Trophoblast cell (in vitro differentiated cells and primary cell): ENCODE data around the gene ENDOG.

ENCODE experiments used
- DNase-seq, 2 donors: peaks; one replicate each; pipeline ENCODE4 v3.0.0-alpha.2; 2016
- H2AFZ ChIP-seq: 2 replicates; pipeline ENCODE4 v1.6.1; 2013; ENCODE audit warnings: low read length, moderate library complexity, mild to moderate bottlenecking; ENCODE audit not compliant: insufficient read depth, poor library complexity
- H2AK5ac ChIP-seq: 2 replicates; pipeline ENCODE4 v1.6.1; 2013; ENCODE audit warnings: mild to moderate bottlenecking, low read length
- H2BK120ac ChIP-seq: 2 replicates; pipeline ENCODE4 v1.6.1; 2013; ENCODE audit warnings: low read length, mild to moderate bottlenecking, moderate library complexity; ENCODE audit not compliant: insufficient read depth, poor library complexity
- H2BK12ac ChIP-seq: 2 replicates; pipeline ENCODE4 v1.6.1; 2013; ENCODE audit warnings: mild to moderate bottlenecking, low read length, moderate library complexity
- H2BK5ac ChIP-seq: 2 replicates; pipeline ENCODE4 v1.6.1; 2013; ENCODE audit warnings: low read length, low read depth, moderate library complexity, mild to moderate bottlenecking; ENCODE audit not compliant: poor library complexity
- H3K14ac ChIP-seq: 2 replicates; pipeline ENCODE4 v1.6.1; 2013; ENCODE audit warnings: mild to moderate bottlenecking, low read length
- H3K18ac ChIP-seq: 2 replicates; pipeline ENCODE4 v1.6.1; 2013; ENCODE audit warnings: mild to moderate bottlenecking, low read length
- H3K23ac ChIP-seq: 2 replicates; pipeline ENCODE4 v1.6.1; 2013; ENCODE audit warnings: low read length
- H3K27ac ChIP-seq: 2 replicates; pipeline ENCODE4 v1.5.1; 2013; ENCODE audit warnings: low read depth, mild to moderate bottlenecking, inconsistent platforms, low read length, moderate library complexity
- H3K27me3 ChIP-seq: 2 replicates; pipeline ENCODE4 v1.6.1; 2013; ENCODE audit warnings: inconsistent platforms, mild to moderate bottlenecking, low read length, moderate library complexity; ENCODE audit not compliant: insufficient read depth
- H3K36me3 ChIP-seq, 2 experiments: 1 replicate in 1 of 2; 2 replicates in 1 of 2; pipeline ENCODE4 v1.6.1; 2013; ENCODE audit warnings: low read length in 2 of 2, mild to moderate bottlenecking in 2 of 2, moderate library complexity in 1 of 2; ENCODE audit not compliant: insufficient read depth in 2 of 2, control insufficient read depth in 1 of 2
- H3K4ac ChIP-seq: 2 replicates; pipeline ENCODE4 v1.6.1; 2013; ENCODE audit warnings: low read depth, mild to moderate bottlenecking, low read length, moderate library complexity
- H3K4me1 ChIP-seq, 2 experiments: 1 replicate in 1 of 2; 2 replicates in 1 of 2; pipeline ENCODE4 v1.6.1; 2013; ENCODE audit warnings: low read length in 2 of 2, mild to moderate bottlenecking in 2 of 2, moderate library complexity in 1 of 2; ENCODE audit not compliant: insufficient read depth in 2 of 2, control insufficient read depth in 1 of 2
- H3K4me2 ChIP-seq: 2 replicates; pipeline ENCODE4 v1.6.1; 2013; ENCODE audit warnings: inconsistent platforms, mild to moderate bottlenecking, low read length, moderate library complexity
- H3K4me3 ChIP-seq: 2 replicates; pipeline ENCODE4 v1.5.1; 2013; ENCODE audit warnings: mild to moderate bottlenecking, low read depth, low read length, inconsistent platforms
- H3K79me1 ChIP-seq: one replicate; pipeline ENCODE4 v1.6.1; 2013; ENCODE audit warnings: low read length
- H3K79me2 ChIP-seq: 2 replicates; pipeline ENCODE4 v1.6.1; 2013; ENCODE audit warnings: low read length, mild to moderate bottlenecking; ENCODE audit not compliant: control insufficient read depth, insufficient read depth, poor library complexity
- H3K9ac ChIP-seq: 2 replicates; pipeline ENCODE4 v1.6.1; 2013; ENCODE audit warnings: mild to moderate bottlenecking, low read length
- H3K9me3 ChIP-seq: 2 replicates; pipeline ENCODE4 v1.6.1; 2013; ENCODE audit warnings: low read depth, mild to moderate bottlenecking, control low read depth, inconsistent platforms, low read length; ENCODE audit not compliant: insufficient read depth
- H4K12ac ChIP-seq: 2 replicates; pipeline ENCODE4 v1.6.1; 2013; ENCODE audit warnings: low read depth, mild to moderate bottlenecking, low read length, moderate library complexity
- H4K8ac ChIP-seq: 2 replicates; pipeline ENCODE4 v1.6.1; 2013; ENCODE audit warnings: low read depth, mild to moderate bottlenecking, low read length, moderate library complexity
- H4K91ac ChIP-seq: one replicate; pipeline ENCODE4 v1.6.1; 2013; ENCODE audit warnings: low read depth, mild to moderate bottlenecking, low read length, moderate library complexity
- WGBS: extraction: QIAGEN DNeasy Blood & Tissue Kit; methylation state at CpG from one replicate; pipeline ENCODE4 v1.1.7; 2013; ENCODE audit warnings: missing lambda C conversion rate; ENCODE audit not compliant: insufficient read length, insufficient coverage; ENCODE audit errors: extremely low coverage; 5-methylcytosine and 5-hydroxymethylcytosine counted together

Gene ENDOG

DNA sequence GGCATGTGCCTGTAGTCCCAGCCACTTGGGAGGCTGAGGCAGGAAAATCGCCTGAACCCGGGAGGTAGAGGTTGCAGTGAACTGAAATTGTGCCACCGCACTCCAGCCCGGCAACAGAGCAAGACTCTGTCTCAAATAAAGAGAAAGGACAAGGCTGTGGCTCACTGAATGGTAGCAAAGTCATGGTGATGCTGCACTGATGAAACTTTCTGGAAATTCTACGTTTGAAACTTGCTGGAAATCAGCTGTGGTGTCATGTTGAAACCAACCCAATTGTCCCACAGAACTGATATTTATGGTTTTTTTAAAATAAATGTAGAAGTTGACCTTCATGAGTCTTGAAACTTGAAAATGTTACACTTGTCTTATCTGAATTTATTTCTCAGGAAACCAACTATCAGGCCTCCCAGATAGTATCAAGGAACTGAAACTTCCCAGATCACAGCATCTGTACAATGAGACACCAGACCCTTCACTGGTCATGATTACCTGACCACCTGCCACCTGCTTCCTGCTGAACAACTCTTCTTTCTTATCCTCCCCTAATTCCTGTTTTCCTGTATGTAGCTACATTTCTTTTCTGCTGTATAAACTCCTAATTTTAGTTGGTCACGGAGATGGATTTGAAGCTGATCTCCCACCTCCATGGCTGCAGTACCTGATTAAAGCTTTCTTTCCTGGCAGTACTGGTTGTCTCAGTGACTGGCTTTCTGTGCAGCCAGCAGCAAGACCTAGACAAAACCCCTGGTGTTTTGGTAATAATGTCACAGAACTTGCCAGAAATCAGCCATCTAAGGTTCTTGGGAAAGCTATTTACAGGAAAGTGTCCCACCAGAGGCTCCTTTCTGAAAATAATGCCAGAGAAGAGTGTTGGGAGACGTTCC lies 36.9 kb upstream of the ENDOG start:
- peak overlapping the region; percentile 54 for H4K12ac ChIP-seq
- no peaks in the 10 kb centered on the region for H3K79me1 ChIP-seq
- no peak overlapping the region for H2BK5ac ChIP-seq
- H3K14ac ChIP-seq: no peak overlapping the region
- H3K79me2 ChIP-seq: no peaks in the 10 kb centered on the region
- H3K9me3 ChIP-seq: peaks cover 3% of the 10 kb centered on the region
- no peak overlapping the region for H3K4me3 ChIP-seq
- no peak overlapping the region for H2BK120ac ChIP-seq
- no peak overlapping the region for H2AFZ ChIP-seq
- H3K4me2 ChIP-seq: no peak overlapping the region
- H4K91ac ChIP-seq: no peak overlapping the region
- no peaks in the 10 kb centered on the region for H3K27me3 ChIP-seq
- peaks cover 3 to 4% of the 10 kb centered on the region in 2 experiments for H3K4me1 ChIP-seq
- no peak overlapping the region for H2AK5ac ChIP-seq
- no peak overlapping the region for H2BK12ac ChIP-seq
- H4K8ac ChIP-seq: no peak overlapping the region
- DNase-seq: no peak
- H3K36me3 ChIP-seq: no peaks in the 10 kb centered on the region
- no peak overlapping the region for H3K27ac ChIP-seq
- H3K4ac ChIP-seq: no peak overlapping the region
- no CpG with 5 or more reads among the region's 7 CpGs for whole genome bisulfite sequencing
- H3K23ac ChIP-seq: no peak overlapping the region
- H3K18ac ChIP-seq: no peak overlapping the region
- H3K9ac ChIP-seq: no peak overlapping the region

GRCh38 chr9:128782669-128783068 lies 35.6 kb upstream of the ENDOG start:
- no peak overlapping the region for H4K91ac ChIP-seq
- peaks cover 3% of the 10 kb centered on the region for H3K79me2 ChIP-seq
- no peak overlapping the region for H2BK12ac ChIP-seq
- no peak overlapping the region for H3K27ac ChIP-seq
- H3K4me3 ChIP-seq: no peak overlapping the region
- no peak overlapping the region for H2AFZ ChIP-seq
- peaks cover 3% of the 10 kb centered on the region for H3K9me3 ChIP-seq
- H3K23ac ChIP-seq: no peak overlapping the region
- no CpG with 5 or more reads among the region's 1 CpG for WGBS
- no peak overlapping the region for H3K4ac ChIP-seq
- no peak overlapping the region for H3K9ac ChIP-seq
- no peak overlapping the region for H2BK120ac ChIP-seq
- H3K79me1 ChIP-seq: peaks cover 4% of the 10 kb centered on the region
- no peak overlapping the region for H3K14ac ChIP-seq
- H2BK5ac ChIP-seq: no peak overlapping the region
- no peak overlapping the region for H3K18ac ChIP-seq
- no peak overlapping the region for H4K12ac ChIP-seq
- no peaks in the 10 kb centered on the region for H3K27me3 ChIP-seq
- no peak overlapping the region for H3K4me2 ChIP-seq
- no peaks in the 10 kb centered on the region for H3K36me3 ChIP-seq
- no peak overlapping the region for H4K8ac ChIP-seq
- H2AK5ac ChIP-seq: no peak overlapping the region
- DNase-seq: no peak
- peaks cover 3 to 4% of the 10 kb centered on the region in 2 experiments for H3K4me1 ChIP-seq

DNA sequence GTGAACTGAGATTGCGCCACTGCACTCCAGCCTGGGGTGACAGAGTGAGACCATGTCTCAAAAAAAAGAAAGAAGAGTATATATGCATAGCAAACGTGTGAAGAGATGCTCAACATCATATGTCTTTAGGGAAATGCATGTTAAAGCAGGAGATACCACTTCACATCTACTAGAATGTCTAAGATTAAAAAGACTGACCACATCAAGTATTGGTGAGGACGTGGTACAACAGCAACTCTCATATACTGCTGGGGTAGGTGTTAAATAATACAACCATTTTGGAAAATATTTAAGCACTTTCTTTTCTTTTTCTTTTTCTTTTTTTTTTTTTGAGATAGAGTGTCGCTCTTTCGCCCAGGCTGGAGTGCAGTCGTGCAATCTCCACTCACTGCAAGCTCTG lies 32.9 kb upstream of the ENDOG start:
- no CpG with 5 or more reads among the region's 6 CpGs for WGBS

GRCh38 chr9:128786681-128787601 lies 31.4 kb upstream of the ENDOG start, which contains the start of gene TBC1D13:
Gene TBC1D13, plus strand, starts transcription at chr9:128787253. Its CDS starts 101 bp downstream, at chr9:128787354.
- Histone ChIP-seq H3K4ac (peak within 1 kb of the TSS; percentile 56), H3K79me2 (peaks cover 3% of the 10 kb centered on the region), H4K12ac (peak within 1 kb of the TSS; percentile 81), H4K91ac (peak within 1 kb of the TSS; percentile 76), H3K14ac (peak within 1 kb of the TSS; percentile 60), H2AK5ac (peak within 1 kb of the TSS; percentile 38), H3K36me3 (peaks cover 19 to 20% of the 10 kb centered on the region in 2 experiments), H4K8ac (peak within 1 kb of the TSS; percentile 72), H2BK5ac (peak within 1 kb of the TSS; percentile 68), H2AFZ (peak within 1 kb of the TSS; percentile 95), H3K9ac (peak within 1 kb of the TSS; percentile 83), H2BK12ac (no peak within 1 kb of the TSS), H3K4me1 (peaks cover 8 to 9% of the 10 kb centered on the region in 2 experiments), H3K18ac (peak within 1 kb of the TSS; percentile 89), H3K9me3 (peaks cover 2% of the 10 kb centered on the region), H3K79me1 (peaks cover 4% of the 10 kb centered on the region), H3K4me2 (peak within 1 kb of the TSS; percentile 80), H3K23ac (no peak within 1 kb of the TSS), H2BK120ac (peak within 1 kb of the TSS; percentile 57), H3K27me3 (no peaks in the 10 kb centered on the region), H3K27ac (peak within 1 kb of the TSS; percentile 82), H3K4me3 (peak within 1 kb of the TSS; percentile 91)
- no CpG with 5 or more reads among the region's 64 CpGs for WGBS
- DNase-seq: peak; percentile 78 to 81

More for the DNA sequence above, 32.9 kb upstream of the ENDOG start:
- Histone ChIP-seq H3K36me3 (peaks cover 5 to 6% of the 10 kb centered on the region in 2 experiments), H3K4ac (no peak overlapping the region), H2AK5ac (no peak overlapping the region), H2BK120ac (no peak overlapping the region), H4K91ac (no peak overlapping the region), H3K27me3 (no peaks in the 10 kb centered on the region), H3K79me1 (peaks cover 4% of the 10 kb centered on the region), H3K4me1 (peaks cover 8 to 9% of the 10 kb centered on the region in 2 experiments), H3K4me2 (no peak overlapping the region), H3K23ac (no peak overlapping the region), H3K9ac (no peak overlapping the region), H3K79me2 (peaks cover 3% of the 10 kb centered on the region), H2BK12ac (no peak overlapping the region), H2BK5ac (no peak overlapping the region), H4K8ac (no peak overlapping the region), H2AFZ (no peak overlapping the region), H4K12ac (no peak overlapping the region), H3K9me3 (no peaks in the 10 kb centered on the region), H3K4me3 (no peak overlapping the region), H3K18ac (no peak overlapping the region), H3K14ac (no peak overlapping the region), H3K27ac (no peak overlapping the region)
- no peak for DNase-seq
